GM12891 (cell line): Measurements from ENCODE around the gene GOT2.

Source experiments
- PAX5 ChIP-seq: IDR thresholded peaks from 2 replicates; pipeline ENCODE4 v1.6.1; 2011; ENCODE audit warnings: low read length, moderate library complexity, mild to moderate bottlenecking; ENCODE audit not compliant: insufficient read depth, severe bottlenecking
- POLR2A ChIP-seq: IDR thresholded peaks from 2 replicates; pipeline ENCODE4 v1.6.1; 2011; ENCODE audit warnings: low read depth, low read length, control low read depth
- POLR2AphosphoS5 ChIP-seq: IDR thresholded peaks from 2 replicates; pipeline ENCODE4 v1.6.1; 2011; ENCODE audit warnings: low read depth, low read length, control low read depth
- SPI1 ChIP-seq: IDR thresholded peaks from 2 replicates; pipeline ENCODE4 v1.6.1; 2011; ENCODE audit warnings: low read depth, low read length, control low read depth
- TAF1 ChIP-seq: IDR thresholded peaks from 2 replicates; pipeline ENCODE4 v1.6.1; 2011; ENCODE audit warnings: low read depth, low read length, control low read depth

DNA sequence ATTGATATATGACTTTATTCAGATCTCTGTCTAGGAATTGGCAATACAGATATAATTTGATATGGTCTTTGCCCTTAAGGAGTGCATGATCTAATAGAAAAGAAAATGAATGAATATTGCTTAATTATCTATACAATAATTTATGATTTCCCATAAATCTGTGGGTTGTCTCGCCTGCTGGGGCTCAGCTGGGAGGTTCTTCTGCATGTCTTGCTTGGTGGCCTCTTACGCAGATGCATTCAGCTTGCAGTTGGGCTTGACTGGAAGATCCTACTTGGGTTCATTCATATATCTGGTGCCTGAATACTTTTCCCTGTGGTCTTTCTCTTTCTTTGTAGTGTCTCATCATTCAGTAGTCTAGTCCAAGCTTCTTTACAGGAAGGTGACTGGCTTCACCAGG is 34.0 kb upstream of the GOT2 start:
- no peak for TF ChIP-seq TAF1
- no peak for TF ChIP-seq POLR2A
- no peak for TF ChIP-seq POLR2AphosphoS5
- no peak for TF ChIP-seq SPI1
- no peak for TF ChIP-seq PAX5
